ENCODE results near the gene FPGS.
A peak's percentile ranks its signal among the peaks of the same experiment; 100 is the strongest.
"Not testable (repeated sequence)": the region's sequence is repeated elsewhere in the genome, so short reads cannot be mapped to it uniquely, and the experiment has no call there.

Gene FPGS

DNA sequence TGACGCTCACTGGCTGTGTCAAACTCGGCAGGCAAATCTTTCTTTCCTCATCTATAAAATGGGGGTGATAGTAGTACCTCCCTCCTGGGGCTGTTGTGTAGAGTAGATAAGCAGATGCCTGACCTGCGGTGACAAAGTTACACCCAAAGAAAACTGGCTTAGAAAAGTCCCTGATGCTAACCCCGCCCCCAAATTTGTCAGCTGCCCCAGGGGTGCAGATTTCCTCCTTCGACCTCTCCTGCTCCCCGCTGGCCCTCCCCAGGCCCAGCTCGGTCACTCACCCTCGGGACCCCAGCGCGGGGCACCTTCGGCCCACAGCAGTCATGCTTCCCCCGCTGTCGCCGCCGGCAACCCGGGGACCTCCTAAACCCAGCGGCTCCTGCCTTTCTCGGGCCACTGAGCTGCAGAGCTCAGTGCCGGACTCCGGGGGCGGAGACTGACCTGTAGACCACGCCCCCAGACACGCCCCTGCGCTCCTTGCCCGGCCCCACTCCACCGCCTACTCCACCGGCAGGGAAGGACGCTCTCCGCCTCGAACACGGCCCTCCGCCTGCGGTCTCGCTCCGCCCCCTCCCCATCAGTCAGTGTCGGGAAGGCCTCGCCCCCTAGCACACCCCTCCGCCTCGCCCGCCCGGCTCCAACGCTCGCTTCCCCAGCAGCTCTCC is 31.6 kb upstream of the FPGS start:
- peak; percentile 94 to 95 for DNase-seq (ENCODE audit: low read depth in 2 of 2)

DNA sequence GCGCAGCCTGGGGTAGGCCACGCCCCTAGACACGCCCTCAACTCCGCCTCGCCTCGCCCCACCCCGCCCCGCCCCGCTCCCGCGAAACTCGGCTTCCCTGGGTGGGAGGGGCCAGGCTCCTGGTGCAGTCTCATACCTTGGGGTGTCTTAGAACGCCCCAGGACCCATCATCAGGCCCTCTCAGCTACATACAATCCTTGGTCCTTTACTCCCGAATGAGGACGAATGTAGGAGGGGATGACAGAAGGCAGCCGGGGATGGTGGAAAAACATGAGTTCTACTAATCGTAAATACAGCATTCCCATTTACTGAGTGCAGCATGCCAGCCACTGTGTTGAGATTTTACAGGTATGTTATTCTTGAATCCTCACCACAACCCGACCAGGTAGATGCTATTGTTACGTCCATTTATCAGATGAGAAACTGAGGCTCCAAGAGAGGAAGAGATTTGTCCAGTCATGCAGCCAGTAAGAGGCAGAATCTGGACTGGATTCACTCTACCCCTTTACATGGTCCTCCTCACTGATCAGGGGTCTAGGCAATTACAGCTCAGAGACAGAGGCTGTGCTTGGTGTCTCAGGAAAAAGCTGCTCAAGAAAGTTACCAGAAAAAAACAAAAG is 31.0 kb upstream of the FPGS start:
- no peak for DNase-seq (ENCODE audit: low read depth in 2 of 2)

DNA sequence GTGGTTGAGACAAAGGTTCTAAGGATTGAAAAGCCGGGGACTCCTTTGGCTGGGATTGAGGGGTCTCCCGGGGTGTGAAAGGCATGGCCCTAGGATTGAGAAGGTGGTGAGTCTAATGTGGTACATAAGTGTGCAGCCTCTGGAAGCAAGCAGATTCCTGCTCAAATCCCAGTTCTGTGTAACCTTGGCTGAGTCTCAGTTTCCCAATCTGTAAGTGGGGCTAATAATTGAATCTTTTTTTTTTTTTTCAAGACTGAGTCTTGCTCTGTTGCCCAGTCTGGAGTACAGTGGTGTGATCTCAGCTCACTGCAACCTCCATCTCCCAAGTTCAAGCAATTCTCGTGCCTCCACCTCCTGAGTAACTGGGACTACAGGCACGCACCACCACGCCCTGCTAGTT is 30.1 kb upstream of the FPGS start:
- no peak for DNase-seq (ENCODE audit: low read depth in 2 of 2)

DNA sequence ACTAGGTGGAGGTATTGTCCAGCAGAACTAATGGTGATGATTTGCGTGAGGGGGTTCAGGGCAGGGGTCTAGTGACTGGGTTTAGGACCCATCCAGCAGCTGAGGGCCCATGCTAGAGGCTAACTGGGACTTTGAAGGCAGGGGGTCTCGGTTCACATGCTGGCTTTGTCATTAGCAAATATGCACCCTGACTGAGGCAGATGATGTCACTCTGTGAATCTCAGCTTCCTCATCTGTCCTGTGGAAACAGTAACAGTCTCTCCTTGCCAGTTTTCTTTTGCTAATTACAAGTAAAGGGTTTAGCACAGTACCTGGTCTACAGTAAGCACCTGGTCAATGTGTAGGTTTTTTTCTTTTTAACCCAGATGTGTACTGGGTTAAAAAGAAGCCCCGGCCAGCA is 29.4 kb upstream of the FPGS start:
- no peak for DNase-seq (ENCODE audit: low read depth in 2 of 2)

DNA sequence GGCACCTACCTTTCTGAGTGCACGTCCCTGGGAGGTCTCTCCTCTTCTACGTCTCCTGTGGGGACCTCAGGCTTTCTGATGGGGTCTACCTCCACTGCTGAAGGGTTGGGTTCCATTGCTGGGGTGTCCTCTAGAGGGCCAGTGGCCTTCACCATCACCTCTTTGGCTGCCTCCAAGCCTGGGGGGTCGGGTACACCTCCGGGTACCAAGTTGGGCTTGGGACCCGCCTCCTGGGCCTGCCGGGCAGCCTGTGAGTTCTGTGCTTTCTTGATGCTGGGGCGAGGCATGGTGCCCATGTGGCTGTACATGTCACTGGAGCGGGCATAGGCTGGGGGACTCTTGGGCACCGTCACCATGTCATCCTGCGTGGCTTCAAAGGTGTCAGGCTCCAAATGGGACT is 28.7 kb upstream of the FPGS start:
- no peak for DNase-seq (ENCODE audit: low read depth in 2 of 2)

DNA sequence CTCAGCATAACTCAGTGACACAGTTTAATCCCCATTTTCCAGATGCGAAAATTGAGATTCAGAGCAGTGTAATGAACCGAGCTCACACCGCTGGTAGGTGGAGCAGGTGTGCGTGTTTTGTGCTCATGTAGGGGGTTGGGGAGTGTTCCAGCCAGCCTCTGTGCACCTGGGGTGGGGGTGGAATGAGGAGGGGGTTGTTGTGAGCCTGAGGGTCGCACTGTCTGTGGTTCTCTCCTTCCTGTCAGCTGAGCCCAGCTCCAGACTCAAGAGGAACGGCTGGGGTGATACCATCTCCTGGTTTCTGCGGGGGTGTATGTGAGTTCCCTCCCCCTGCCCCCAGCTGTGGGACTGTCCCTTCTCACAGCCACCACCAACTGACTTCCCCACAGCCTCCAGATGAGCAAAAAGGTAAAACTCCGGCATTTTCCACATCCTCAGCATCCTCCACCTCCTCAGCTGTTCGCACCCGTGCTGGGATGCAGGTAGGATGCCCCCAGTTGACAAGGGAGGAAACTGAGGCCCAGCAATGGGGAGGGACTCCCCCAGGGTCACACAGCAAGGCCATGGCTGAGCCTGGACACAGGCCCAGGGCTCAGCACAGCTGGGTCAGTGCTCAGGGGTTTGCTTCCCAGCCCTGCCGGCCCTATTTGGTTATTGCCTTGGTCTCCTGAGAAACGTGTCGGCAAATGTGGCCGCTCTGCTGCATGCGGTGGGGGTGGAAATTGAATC is 26.3 kb upstream of the FPGS start:
- no peak for DNase-seq (ENCODE audit: low read depth in 2 of 2)

DNA sequence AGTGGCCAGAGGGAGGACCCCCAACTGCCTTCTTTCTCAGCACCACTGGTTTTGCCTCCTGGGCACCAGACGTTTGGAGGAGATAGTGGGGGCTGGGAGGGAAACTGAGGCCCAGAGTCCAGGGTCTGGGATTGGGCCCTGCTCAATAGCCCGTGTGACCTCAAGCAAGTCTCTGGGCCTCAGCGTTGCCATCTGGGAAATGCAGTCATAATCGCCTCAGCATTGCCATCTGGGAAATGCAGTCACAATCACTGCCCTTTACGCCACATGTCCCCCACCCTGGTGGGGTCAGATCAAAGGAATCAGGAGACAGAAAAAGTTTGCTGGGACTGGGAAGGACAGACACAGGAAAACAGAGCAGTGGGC is 25.8 kb upstream of the FPGS start:
- no peak for DNase-seq (ENCODE audit: low read depth in 2 of 2)

DNA sequence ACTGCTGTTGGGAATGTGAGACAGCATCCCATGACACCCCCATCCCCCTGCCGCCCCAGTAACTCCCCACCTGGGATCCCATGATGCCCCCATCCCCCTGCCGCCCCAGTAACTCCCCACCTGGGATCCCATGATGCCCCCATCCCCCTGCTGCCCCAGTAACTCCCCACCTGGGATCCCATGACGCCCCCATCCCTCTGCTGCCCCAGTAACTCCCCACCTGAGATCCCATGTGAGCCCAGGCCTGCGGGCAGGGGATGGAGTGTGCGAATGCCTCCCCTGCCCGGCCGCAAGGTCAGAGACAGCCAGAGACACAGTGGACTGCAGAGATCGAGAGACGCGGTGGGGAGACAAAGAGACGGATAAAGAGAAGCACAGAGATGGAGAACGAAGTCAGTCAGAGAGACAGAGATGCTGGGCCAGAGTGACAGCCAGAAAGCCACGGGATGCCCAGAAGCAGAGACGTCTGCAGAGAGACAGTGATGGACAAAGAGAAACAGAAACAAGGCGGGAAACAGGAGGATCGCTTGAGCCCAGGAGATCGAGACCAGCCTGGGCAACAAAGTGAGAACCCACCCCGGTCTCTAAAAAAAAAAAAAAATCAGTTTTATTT is 25.2 kb upstream of the FPGS start:
- DNase-seq (ENCODE audit: low read depth in 2 of 2) = no peak

DNA sequence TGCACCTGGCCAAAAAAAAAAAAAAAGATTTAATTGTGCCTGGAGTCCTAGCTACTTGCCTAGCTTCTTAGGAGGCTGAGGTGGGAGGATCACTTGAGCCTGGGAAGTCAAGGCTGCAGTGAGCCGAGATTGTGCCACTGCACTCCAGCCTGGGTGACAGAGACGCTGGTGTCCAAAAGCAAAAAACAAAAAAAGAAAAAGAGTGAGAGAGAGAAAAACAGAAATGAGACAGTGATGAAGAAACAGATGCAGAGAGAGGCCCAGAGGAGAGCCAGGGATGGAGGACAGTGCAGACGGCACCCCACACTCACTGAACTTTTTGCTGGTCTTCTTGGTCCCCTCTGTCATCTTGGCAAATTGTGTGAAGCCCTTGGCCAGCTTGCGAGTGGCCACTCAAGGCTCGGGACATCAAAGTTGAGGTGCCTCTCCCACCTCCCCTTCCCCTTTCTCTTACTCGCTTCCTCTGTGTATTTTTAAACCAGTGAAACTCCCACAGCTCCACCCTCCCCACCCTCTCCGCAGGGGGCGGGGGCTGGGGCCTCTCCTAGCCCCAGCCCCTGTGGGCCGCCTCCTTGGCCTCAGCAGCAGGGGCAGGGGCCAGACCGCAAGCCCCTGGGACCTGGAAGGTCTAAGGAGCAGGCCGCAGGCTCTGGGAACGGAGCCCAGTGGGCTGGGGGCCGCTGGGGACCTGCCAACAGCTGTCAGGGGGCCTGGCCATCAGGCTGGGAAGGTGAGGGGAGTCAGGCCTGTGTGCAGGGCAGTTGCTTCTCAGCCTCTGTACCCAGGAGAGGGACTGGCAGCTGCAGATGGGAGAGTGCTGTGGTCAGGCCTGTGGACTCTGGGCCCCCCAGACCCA is 24.2 kb upstream of the FPGS start, which contains the start of gene SH2D3C:
Gene SH2D3C (minus strand): TSS at position 387 of the 856 bp plus-strand sequence. CDS start 39 bp downstream, at position 348.
- no peak for DNase-seq (ENCODE audit: low read depth in 2 of 2)

DNA sequence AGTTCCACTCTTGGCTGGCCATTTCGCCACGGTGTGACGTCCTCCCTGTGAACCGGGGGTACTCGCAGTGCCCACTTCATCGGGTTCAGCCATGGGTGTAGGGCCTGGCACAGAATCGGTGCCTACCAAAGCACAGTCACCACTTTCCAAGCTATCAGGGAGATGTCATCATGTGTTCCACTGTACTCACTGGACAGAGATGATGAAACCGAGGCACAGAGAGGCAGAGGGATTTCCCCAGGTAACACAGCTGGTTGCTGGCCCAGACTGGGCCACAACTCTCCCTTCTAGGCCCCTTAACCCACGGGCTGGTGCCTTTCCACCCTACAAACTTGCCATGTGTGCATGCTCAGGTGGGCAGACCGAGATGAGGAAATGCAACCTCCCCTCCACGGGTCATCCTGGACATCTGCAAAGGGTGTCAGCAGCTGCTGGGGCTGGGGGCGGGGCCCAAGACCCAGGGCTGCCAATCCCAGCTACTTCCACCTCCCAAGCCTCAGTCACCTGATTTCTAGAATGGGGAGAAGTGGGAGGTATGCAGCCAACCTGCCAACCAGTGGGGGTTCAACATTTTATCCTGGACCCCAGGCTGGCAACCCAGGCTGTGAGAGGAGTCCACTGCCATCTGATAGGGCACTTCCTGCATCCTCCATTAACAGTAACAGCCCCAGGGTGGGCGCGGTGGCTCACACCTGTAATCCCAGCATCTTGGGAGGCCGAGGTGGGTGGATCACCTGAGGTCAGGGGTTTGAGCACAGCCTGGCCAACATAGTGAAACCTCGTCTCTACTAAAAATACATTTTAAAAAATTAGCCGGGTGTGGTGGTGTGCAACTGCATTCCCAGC is 23.3 kb upstream of the FPGS start:
- DNase-seq (ENCODE audit: low read depth in 2 of 2) = no peak

DNA sequence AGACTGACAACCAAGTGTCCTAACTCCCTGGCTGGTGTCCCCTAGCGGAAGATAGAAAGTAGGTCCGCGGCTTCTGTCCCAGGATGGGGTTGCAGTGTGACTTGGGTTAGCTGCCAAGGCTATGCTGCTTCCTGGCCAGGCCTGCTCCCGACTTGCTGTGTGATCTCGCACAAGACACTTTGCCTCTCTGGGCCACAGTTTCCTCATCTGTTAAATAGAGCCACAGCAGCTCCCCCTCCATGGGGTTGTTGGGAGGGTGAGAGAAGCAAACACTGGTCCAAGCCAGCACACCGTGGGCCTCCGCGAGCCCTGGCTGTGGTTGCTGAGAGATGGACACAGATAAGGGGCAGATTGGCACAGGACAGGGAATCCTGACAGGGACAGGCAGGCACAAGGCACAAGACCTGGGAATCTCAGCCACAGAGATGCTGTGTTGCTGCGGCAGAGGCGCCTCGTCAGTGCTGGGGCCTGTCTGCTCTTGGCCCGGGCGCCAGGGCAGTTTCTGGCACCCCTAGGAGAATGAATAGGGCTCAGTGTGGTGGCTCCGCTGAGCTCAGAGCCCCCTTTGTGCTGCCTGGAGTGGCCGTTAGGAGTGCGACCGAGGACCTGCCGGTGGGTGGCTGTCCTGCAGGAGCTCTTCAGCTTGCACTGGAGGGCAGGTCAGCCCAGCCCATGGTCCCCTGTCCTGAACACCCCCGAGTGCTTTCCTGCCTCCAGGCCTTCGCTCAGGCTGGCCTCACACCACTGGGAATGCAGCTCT is 22.4 kb upstream of the FPGS start:
- DNase-seq (ENCODE audit: low read depth in 2 of 2) = no peak

DNA sequence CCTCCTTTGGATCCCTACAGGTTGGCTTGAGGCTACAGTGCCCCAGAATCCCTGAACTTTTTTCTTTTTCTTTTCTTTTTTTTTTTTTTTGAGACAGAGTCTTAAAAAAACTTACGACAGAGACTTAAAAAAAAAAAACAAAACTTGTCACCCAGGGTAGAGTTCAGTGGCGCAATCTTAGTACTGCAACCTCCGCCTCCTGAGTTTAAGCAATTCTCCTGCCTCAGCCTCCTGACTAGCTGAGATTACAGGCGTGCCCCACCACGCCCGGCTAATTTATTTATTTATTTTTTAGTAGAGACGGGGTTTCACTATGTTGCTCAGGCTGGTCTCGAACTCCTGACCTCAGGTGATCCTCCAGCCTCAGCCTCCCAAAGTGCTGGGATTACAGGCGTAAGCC is 21.8 kb upstream of the FPGS start:
- not testable (repeated sequence) for DNase-seq (ENCODE audit: low read depth in 2 of 2)

DNA sequence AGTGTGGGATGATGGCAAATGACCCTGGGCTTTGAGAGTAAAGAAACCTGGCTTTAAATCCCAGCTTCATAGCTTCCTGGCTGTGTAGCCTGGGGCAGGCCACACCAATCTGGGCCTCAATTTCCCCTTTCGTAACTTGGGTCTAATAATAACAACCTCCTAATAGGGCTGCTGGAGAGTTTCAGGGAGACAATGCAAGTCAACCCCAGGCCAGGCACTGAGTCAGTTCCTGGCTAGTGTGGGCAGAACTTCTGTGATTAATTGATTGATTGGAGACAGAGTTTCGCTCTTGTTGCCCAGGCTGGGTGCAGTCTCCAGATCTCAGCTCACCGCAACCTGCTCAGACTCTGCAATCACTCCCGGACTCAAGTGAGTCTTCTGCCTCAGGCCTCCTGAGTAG is 20.9 kb upstream of the FPGS start:
- DNase-seq (ENCODE audit: low read depth in 2 of 2) = no peak

DNA sequence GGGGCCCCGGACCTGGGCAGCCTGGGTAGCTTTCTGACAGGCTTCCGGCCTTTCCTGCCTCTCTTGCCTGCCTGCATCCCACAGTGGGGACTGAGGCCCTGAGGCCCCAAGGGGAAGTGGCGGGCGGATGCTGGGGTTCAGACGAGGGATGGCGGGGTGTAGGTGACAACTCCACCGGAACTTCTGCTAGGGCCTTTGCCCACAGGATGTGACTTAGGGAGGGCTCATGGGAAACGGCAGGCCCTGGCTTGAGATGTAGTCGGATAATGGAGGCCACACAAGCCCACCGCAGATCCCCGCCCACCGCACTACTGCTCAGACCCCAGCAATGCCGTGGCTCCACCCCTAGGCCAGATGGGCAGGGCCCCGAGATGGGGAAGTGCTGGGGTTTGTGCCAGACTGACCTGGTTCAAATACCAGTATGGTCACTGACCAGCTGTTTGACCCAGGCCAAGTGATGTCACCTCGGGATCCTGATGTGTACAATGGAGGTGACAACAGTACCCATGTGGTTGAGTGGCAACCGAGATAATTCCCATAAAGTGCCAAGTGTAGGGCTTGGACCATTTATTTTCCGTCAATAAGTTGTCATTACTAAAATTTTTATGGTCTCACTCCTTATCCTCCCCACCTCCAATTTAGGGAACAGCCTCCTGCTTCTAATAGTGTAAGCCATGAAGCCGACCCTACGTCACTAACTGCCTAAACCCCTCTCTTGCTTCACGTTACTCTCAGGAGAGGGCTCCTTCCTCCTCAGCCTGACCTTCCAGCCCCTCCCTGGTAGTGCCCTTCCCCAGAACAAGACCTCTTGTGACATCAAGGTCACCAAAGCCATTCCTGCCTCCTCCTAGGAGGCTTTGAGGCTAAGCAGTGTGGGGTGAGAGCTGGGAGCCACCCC is 19.3 kb upstream of the FPGS start:
- DNase-seq (ENCODE audit: low read depth in 2 of 2) = no peak

DNA sequence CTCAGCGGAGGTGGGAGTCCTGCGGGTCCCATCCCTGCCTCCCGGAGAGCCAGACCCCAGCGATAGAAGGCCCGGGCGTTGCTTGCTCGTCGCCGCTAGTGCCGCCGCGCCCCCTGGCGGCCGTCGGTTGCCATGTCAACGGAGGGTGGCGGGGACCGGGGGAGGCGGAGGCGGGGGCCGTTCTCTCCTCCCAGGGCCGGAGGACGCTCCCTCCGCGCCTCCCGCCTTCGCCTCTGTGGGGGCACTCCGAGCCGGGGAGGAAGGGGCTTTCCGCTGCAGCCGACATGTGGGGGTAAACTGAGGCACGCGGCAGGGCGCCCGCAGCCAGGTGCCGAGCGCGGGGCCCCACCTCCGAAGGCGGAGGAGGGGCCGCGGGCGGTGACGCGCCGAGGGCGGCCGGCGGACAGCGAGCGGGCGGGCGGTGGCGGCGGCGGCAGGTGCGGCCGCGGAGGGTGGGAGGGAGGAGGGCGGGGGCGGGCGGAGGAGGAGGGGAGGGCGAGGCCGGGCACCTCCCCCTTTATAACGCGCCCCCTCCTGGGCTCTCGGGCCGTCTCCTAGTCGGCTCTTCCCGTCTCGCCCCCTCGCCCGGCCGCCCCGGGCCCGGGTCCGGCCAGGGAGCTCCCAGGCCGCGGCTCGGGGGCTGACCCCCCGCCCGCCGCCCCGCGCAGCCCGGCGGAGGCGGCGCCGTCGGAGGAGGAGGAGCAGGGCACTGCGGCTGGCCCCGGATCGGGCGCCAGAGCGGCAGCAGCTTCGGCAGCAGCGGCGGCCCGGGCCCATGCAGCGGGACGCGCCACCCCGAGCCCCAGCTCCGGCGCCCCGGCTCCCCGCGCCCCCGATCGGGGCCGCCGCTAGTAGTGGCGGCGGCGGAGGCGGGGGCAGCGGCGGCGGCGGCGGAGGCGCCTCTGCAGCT is 17.4 kb upstream of the FPGS start:
- peak; percentile 48 to 51 for DNase-seq (ENCODE audit: low read depth in 2 of 2)

DNA sequence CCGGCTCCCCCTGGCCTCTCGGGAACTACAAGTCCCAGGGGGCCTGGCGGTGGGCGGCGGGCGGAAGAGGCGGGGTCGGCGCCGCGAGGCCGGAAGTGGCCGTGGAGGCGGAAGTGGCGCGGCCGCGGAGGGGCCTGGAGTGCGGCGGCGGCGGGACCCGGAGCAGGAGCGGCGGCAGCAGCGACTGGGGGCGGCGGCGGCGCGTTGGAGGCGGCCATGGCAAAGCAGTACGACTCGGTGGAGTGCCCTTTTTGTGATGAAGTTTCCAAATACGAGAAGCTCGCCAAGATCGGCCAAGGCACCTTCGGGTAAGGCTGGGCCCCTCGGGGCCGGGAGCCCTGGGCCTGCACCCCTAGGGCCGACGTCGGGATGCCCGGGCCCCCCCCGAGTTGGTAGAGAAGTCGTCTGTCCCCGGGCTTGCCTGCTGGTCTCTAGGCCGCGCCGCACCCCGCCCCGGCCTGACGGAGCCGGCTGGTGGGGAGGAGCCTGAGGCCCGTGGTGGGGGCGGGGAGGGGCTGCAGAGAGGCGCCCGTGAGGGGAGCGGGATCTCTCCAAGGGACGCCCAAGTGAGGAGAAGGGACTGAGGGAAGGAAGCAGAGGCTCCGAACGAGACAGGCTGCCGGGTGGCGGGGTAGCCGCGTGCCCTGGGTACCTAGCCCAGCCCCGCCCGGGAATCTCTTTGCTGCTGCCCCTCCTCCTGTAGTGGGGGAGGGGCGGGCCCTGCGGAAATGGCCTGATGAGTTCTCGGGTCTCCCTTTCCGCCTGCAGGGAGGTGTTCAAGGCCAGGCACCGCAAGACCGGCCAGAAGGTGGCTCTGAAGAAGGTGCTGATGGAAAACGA is 16.5 kb upstream of the FPGS start, which contains the start of gene CDK9:
Gene CDK9 (plus strand): TSS at position 102 of the 840 bp plus-strand sequence. CDS start 115 bp downstream, at position 217.
- DNase-seq (ENCODE audit: low read depth in 2 of 2) = peak; percentile 73 to 77

DNA sequence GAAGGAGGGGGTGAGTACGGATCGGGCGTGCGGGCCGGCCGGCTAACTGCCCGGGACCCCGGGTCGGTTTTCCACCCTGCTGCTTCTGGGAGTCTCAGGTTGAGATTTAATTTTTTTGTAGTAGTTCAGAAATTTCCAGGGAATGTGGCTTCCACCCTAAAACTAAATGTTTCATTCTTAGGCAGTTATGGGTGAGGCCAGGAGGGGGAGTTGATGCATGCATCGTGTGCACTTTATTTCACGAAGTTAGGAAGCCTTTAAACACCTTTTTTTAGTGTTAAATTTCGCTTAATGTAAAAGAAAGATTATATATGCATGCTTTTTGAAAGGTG is 15.9 kb upstream of the FPGS start:
- DNase-seq (ENCODE audit: low read depth in 2 of 2) = no peak

Measured in fibroblast of skin of left quadriceps (primary cell).